ENCODE data around the gene PPDPF.

The PPDPF gene

GRCh38 chr20:63522091-63522868, 1.7 kb downstream of the PPDPF start:
- DNase-seq = no peak

GRCh38 chr20:63522981-63523611, 2.5 kb downstream of the PPDPF start:
- DNase-seq = no peak

GRCh38 chr20:63525185-63525584, 4.6 kb downstream of the PPDPF start:
- no peak for DNase-seq

GRCh38 chr20:63525971-63526370, 5.4 kb downstream of the PPDPF start:
- DNase-seq = no peak

GRCh38 chr20:63527184-63527583, 6.6 kb downstream of the PPDPF start:
- DNase-seq = no peak

- DNase-seq = no peak
Observed at GRCh38 chr20:63529180-63529860, 8.8 kb downstream of the PPDPF start.

GRCh38 chr20:63529861-63530787, 9.6 kb downstream of the PPDPF start:
- DNase-seq = no peak

GRCh38 chr20:63530788-63531160, 10.2 kb downstream of the PPDPF start:
- no peak for DNase-seq

- DNase-seq = no peak
Observed at GRCh38 chr20:63531686-63532448, 11.3 kb downstream of the PPDPF start.

GRCh38 chr20:63532449-63532971, 11.9 kb downstream of the PPDPF start:
- DNase-seq = no peak

GRCh38 chr20:63533388-63533787, 12.8 kb downstream of the PPDPF start:
- DNase-seq = no peak

- no peak for DNase-seq
Observed at GRCh38 chr20:63533871-63534393, 13.4 kb downstream of the PPDPF start.

- DNase-seq = no peak
Observed at GRCh38 chr20:63534427-63534830, 13.9 kb downstream of the PPDPF start.

GRCh38 chr20:63534831-63535651, 14.5 kb downstream of the PPDPF start:
- DNase-seq = no peak

- no peak for DNase-seq
Observed at GRCh38 chr20:63536241-63536977, 15.8 kb downstream of the PPDPF start.

GRCh38 chr20:63536997-63537524, 16.5 kb downstream of the PPDPF start, which contains the start of gene PTK6:
PTK6 (minus strand) TSS chr20:63537376; CDS start chr20:63537314, 62 bp downstream.
- no peak for DNase-seq

GRCh38 chr20:63537525-63538203, 17.1 kb downstream of the PPDPF start:
- DNase-seq = peak; percentile 92

- no peak for DNase-seq
Observed at GRCh38 chr20:63538204-63539091, 17.9 kb downstream of the PPDPF start.

All from stimulated activated CD4-positive, alpha-beta T cell treated with anti-CD3 and anti-CD28 coated beads, Interleukin-12 subunit alpha, Interleukin-12 subunit beta, amount 100 ng/mL, for 4 hours (primary cell).